ENCODE data around the gene P3H3.

P3H3 gene

GRCh38 chr12:6827437-6827911 is 733 bp upstream of the P3H3 start (continued):
- no peak for TF ChIP-seq ATF2 (tag by site-specific recombination; IDR thresholded peaks at IDR 0.05; ENCODE audit: low read depth)
- TF ChIP-seq, protein P1, sequence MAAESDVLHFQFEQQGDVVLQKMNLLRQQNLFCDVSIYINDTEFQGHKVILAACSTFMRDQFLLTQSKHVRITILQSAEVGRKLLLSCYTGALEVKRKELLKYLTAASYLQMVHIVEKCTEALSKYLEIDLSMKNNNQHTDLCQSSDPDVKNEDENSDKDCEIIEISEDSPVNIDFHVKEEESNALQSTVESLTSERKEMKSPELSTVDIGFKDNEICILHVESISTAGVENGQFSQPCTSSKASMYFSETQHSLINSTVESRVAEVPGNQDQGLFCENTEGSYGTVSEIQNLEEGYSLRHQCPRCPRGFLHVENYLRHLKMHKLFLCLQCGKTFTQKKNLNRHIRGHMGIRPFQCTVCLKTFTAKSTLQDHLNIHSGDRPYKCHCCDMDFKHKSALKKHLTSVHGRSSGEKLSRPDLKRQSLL (tag by site-specific recombination; IDR thresholded peaks at IDR 0.05), result no peak
- no peak for TF ChIP-seq ZSCAN18 (tag by site-specific recombination; IDR thresholded peaks at IDR 0.05)
- no peak for TF ChIP-seq YY2 (tag by site-specific recombination; IDR thresholded peaks at IDR 0.05)
- TF ChIP-seq, protein P2, sequence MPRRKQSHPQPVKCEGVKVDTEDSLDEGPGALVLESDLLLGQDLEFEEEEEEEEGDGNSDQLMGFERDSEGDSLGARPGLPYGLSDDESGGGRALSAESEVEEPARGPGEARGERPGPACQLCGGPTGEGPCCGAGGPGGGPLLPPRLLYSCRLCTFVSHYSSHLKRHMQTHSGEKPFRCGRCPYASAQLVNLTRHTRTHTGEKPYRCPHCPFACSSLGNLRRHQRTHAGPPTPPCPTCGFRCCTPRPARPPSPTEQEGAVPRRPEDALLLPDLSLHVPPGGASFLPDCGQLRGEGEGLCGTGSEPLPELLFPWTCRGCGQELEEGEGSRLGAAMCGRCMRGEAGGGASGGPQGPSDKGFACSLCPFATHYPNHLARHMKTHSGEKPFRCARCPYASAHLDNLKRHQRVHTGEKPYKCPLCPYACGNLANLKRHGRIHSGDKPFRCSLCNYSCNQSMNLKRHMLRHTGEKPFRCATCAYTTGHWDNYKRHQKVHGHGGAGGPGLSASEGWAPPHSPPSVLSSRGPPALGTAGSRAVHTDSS (tag by site-specific recombination; IDR thresholded peaks at IDR 0.05), result no peak
- TF ChIP-seq ELK4 (IDR thresholded peaks at IDR 0.05; ENCODE audit: borderline replicate concordance, low read depth, low read length), result no peak
- TF ChIP-seq ZNF2 (tag by site-specific recombination; IDR thresholded peaks at IDR 0.05), result no peak
- TF ChIP-seq ZBTB20 (tag by site-specific recombination; IDR thresholded peaks at IDR 0.05), result peak; percentile 94
- no peak for TF ChIP-seq ZBTB7A (tag by site-specific recombination; IDR thresholded peaks at IDR 0.05; ENCODE audit: low read depth)
- no peak for TF ChIP-seq ZNF426 (tag by site-specific recombination; IDR thresholded peaks at IDR 0.05)
- TF ChIP-seq ZNF350 (tag by site-specific recombination; IDR thresholded peaks at IDR 0.05), result no peak
- no peak for TF ChIP-seq ZNF292 (tag by site-specific recombination; IDR thresholded peaks at IDR 0.05; ENCODE audit: borderline replicate concordance, low read depth)
- no peak for TF ChIP-seq ZNF10 (tag by site-specific recombination; IDR thresholded peaks at IDR 0.05)
- no peak for TF ChIP-seq ZNF580 (tag by site-specific recombination; IDR thresholded peaks at IDR 0.05)
- TF ChIP-seq ZNF600 (tag by site-specific recombination; IDR thresholded peaks at IDR 0.05), result peak; percentile 62
- TF ChIP-seq ZNF26 (tag by site-specific recombination; IDR thresholded peaks at IDR 0.05), result no peak
- TF ChIP-seq ZNF610 (tag by site-specific recombination; IDR thresholded peaks at IDR 0.05; ENCODE audit: borderline replicate concordance), result no peak
- TF ChIP-seq HOXA7 (CRISPR knock-in tag; IDR thresholded peaks at IDR 0.05; ENCODE audit: borderline replicate concordance), result no peak
- TF ChIP-seq KLF9 (tag by site-specific recombination; IDR thresholded peaks at IDR 0.05; ENCODE audit: low read depth), result no peak
- no peak for TF ChIP-seq ZBTB1 (tag by site-specific recombination; IDR thresholded peaks at IDR 0.05)
- TF ChIP-seq, protein P3, sequence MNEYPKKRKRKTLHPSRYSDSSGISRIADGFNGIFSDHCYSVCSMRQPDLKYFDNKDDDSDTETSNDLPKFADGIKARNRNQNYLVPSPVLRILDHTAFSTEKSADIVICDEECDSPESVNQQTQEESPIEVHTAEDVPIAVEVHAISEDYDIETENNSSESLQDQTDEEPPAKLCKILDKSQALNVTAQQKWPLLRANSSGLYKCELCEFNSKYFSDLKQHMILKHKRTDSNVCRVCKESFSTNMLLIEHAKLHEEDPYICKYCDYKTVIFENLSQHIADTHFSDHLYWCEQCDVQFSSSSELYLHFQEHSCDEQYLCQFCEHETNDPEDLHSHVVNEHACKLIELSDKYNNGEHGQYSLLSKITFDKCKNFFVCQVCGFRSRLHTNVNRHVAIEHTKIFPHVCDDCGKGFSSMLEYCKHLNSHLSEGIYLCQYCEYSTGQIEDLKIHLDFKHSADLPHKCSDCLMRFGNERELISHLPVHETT (tag by site-specific recombination; IDR thresholded peaks at IDR 0.05), result no peak
- TF ChIP-seq ZNF18 (tag by site-specific recombination; IDR thresholded peaks at IDR 0.05), result no peak
- TF ChIP-seq KLF16 (tag by site-specific recombination; IDR thresholded peaks at IDR 0.05), result no peak
- TF ChIP-seq, protein P4, sequence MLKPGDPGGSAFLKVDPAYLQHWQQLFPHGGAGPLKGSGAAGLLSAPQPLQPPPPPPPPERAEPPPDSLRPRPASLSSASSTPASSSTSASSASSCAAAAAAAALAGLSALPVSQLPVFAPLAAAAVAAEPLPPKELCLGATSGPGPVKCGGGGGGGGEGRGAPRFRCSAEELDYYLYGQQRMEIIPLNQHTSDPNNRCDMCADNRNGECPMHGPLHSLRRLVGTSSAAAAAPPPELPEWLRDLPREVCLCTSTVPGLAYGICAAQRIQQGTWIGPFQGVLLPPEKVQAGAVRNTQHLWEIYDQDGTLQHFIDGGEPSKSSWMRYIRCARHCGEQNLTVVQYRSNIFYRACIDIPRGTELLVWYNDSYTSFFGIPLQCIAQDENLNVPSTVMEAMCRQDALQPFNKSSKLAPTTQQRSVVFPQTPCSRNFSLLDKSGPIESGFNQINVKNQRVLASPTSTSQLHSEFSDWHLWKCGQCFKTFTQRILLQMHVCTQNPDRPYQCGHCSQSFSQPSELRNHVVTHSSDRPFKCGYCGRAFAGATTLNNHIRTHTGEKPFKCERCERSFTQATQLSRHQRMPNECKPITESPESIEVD (tag by site-specific recombination; IDR thresholded peaks at IDR 0.05), result no peak
- peak; percentile 52 for TF ChIP-seq SP3 (tag by site-specific recombination; IDR thresholded peaks at IDR 0.05)
- no peak for TF ChIP-seq ZNF248 (tag by site-specific recombination; IDR thresholded peaks at IDR 0.05)
- TF ChIP-seq REPIN1 (tag by site-specific recombination; IDR thresholded peaks at IDR 0.05; ENCODE audit: low read depth), result no peak
